CD14-positive monocyte (primary cell): ENCODE results near the gene MERTK. TPM values are rescaled to one million over a fixed set of nuclear protein-coding genes. Genes with fewer than 3 reads are reported as not detected.

ENCODE experiments used
- DNase-seq, 3 donors: peaks; one replicate each; pipeline ENCODE4 v3.0.0-alpha.2; 2011 to 2022
- H2AFZ ChIP-seq: 2 replicates; pipeline ENCODE4 v1.6.0; 2012; ENCODE audit warnings: mild to moderate bottlenecking, low read depth, low read length, inconsistent platforms; ENCODE audit not compliant: insufficient read depth, poor library complexity, severe bottlenecking
- H3K27ac ChIP-seq, 2 donors: 1 replicate in 1 of 2; 2 replicates in 1 of 2; pipeline ENCODE4 v1.5.1; 2012 to 2013; ENCODE audit warnings: low read length in 2 of 2, control low read depth in 1 of 2, inconsistent platforms in 1 of 2, low read depth in 1 of 2, mild to moderate bottlenecking in 1 of 2
- H3K27me3 ChIP-seq, 2 donors: one replicate each; pipeline versions ENCODE4 v1.6.0 to v1.6.1; 2011 to 2013; ENCODE audit warnings: low read length in 2 of 2; ENCODE audit not compliant: control insufficient read depth in 2 of 2, insufficient read depth in 2 of 2
- H3K36me3 ChIP-seq, 2 donors: replicated peaks in 1 of 2; 1 replicate in 1 of 2; 2 replicates in 1 of 2; pipeline versions ENCODE4 v1.5.1 to v1.6.1; 2012 to 2013; ENCODE audit warnings: low read length in 2 of 2, control low read depth in 1 of 2, inconsistent platforms in 1 of 2, mild to moderate bottlenecking in 1 of 2; ENCODE audit not compliant: insufficient read depth in 2 of 2, control insufficient read depth in 1 of 2
- H3K4me1 ChIP-seq, 2 donors: 1 replicate in 1 of 2; 2 replicates in 1 of 2; pipeline versions ENCODE4 v1.5.1 to v1.6.1; 2012 to 2013; ENCODE audit warnings: low read length in 2 of 2, control low read depth in 1 of 2, inconsistent platforms in 1 of 2, mild to moderate bottlenecking in 1 of 2, moderate library complexity in 1 of 2; ENCODE audit not compliant: insufficient read depth in 2 of 2, control insufficient read depth in 1 of 2
- H3K4me2 ChIP-seq: replicated peaks from 2 replicates; pipeline ENCODE3; 2012; ENCODE audit warnings: low read length, moderate library complexity, mild to moderate bottlenecking; ENCODE audit not compliant: poor library complexity, severe bottlenecking; ENCODE audit errors: extremely low read depth
- H3K4me3 ChIP-seq, 3 experiments: fragments of 200-600 bp in 1 of 3; sonication (generic) in 1 of 3; replicated peaks in 1 of 3; 1 replicate in 2 of 3; 2 replicates in 1 of 3; pipeline ENCODE4 v1.5.1; 2011 to 2013; ENCODE audit warnings: low read length in 3 of 3, mild to moderate bottlenecking in 3 of 3, control low read depth in 2 of 3, low read depth in 2 of 3, inconsistent platforms in 1 of 3, moderate library complexity in 1 of 3
- H3K79me2 ChIP-seq: 2 replicates; pipeline ENCODE4 v1.6.0; 2012; ENCODE audit warnings: mild to moderate bottlenecking, control low read depth, inconsistent platforms, low read length, moderate library complexity; ENCODE audit not compliant: insufficient read depth
- H3K9ac ChIP-seq: 2 replicates; pipeline ENCODE4 v1.6.0; 2017; ENCODE audit warnings: low read length, mild to moderate bottlenecking; ENCODE audit not compliant: insufficient read depth, poor library complexity, severe bottlenecking
- H3K9me3 ChIP-seq, 2 donors: replicated peaks in 1 of 2; 1 replicate in 1 of 2; 2 replicates in 1 of 2; pipeline versions ENCODE4 v1.5.1 to v1.6.1; 2012 to 2013; ENCODE audit warnings: low read length in 2 of 2, control low read depth in 1 of 2; ENCODE audit not compliant: control insufficient read depth in 1 of 2, insufficient read depth in 1 of 2
- H4K20me1 ChIP-seq: 2 replicates; pipeline ENCODE4 v1.6.0; 2012; ENCODE audit warnings: mild to moderate bottlenecking, low read length, control low read depth, moderate library complexity; ENCODE audit not compliant: insufficient read depth
- H3K27ac Mint-ChIP-seq, 7 donors: one replicate each; pipeline ENCODE4 v1.8.0; 2020; ENCODE audit warnings: mild to moderate bottlenecking in 7 of 7, mixed read lengths in 7 of 7, moderate library complexity in 6 of 7, inconsistent platforms in 2 of 7
- H3K27me3 Mint-ChIP-seq, 3 donors: one replicate each; pipeline ENCODE4 v1.8.0; 2021 to 2022; ENCODE audit warnings: low read depth in 3 of 3, mild to moderate bottlenecking in 3 of 3, mixed read lengths in 3 of 3, moderate library complexity in 3 of 3, inconsistent platforms in 1 of 3
- H3K36me3 Mint-ChIP-seq, 2 donors: one replicate each; pipeline ENCODE4 v1.8.0; 2020; ENCODE audit warnings: mixed read lengths in 2 of 2, inconsistent platforms in 1 of 2, mild to moderate bottlenecking in 1 of 2
- H3K4me1 Mint-ChIP-seq: one replicate; pipeline ENCODE4 v1.8.0; 2020; ENCODE audit warnings: mild to moderate bottlenecking, mixed read lengths
- H3K4me3 Mint-ChIP-seq, 2 donors: one replicate each; pipeline ENCODE4 v1.8.0; 2020; ENCODE audit warnings: mild to moderate bottlenecking in 2 of 2, mixed read lengths in 2 of 2, moderate library complexity in 1 of 2
- H3K9me3 Mint-ChIP-seq, 7 donors: one replicate each; pipeline ENCODE4 v1.8.0; 2020 to 2022; ENCODE audit warnings: mixed read lengths in 7 of 7, mild to moderate bottlenecking in 6 of 7, moderate library complexity in 6 of 7, inconsistent platforms in 2 of 7
- WGBS: methylation state at CpG from one replicate; pipeline ENCODE4 v1.1.5; 2013; ENCODE audit warnings: missing lambda C conversion rate; ENCODE audit not compliant: insufficient coverage; 5-methylcytosine and 5-hydroxymethylcytosine counted together
- intact Hi-C, 2 donors: fragments of 100-400 bp; cut with micrococcal nuclease; formaldehyde crosslinking; loops; one replicate each; pipeline versions ENCODE4 v1.15.0 to v1.15.1; 2023
- polyA plus RNA-seq, 3 donors: library from polyadenylated mRNA; depleted of rRNA in 1 of 3; unstranded in 2 of 3; stranded (reverse) in 1 of 3; fragments of 300-500 nt in 2 of 3; fragments of >200 nt in 1 of 3; fragmentation: Illumina TruSeq in 2 of 3; gene quantifications; 1 replicate in 2 of 3; 2 replicates in 1 of 3; pipeline ENCODE4 v1.2.3, GENCODE V29; 2012 to 2021
- TF ChIP-seq, protein P1 (sequence below): fragments of 200-600 bp; IDR thresholded peaks from one replicate; pipeline ENCODE4 v1.8.0; 2022; ENCODE audit warnings: antibody characterized with exemption, mild to moderate bottlenecking

Gene MERTK
- polyA plus RNA-seq, 3 donors, result 4.1 to 17.0 (median 4.2) TPM

GRCh38 chr2:111954602-111955332 is 56.4 kb downstream of the MERTK start:
- no peak overlapping the region for H3K4me2 ChIP-seq
- no peaks in the 10 kb centered on the region for H3K79me2 ChIP-seq
- TF ChIP-seq, protein P1, sequence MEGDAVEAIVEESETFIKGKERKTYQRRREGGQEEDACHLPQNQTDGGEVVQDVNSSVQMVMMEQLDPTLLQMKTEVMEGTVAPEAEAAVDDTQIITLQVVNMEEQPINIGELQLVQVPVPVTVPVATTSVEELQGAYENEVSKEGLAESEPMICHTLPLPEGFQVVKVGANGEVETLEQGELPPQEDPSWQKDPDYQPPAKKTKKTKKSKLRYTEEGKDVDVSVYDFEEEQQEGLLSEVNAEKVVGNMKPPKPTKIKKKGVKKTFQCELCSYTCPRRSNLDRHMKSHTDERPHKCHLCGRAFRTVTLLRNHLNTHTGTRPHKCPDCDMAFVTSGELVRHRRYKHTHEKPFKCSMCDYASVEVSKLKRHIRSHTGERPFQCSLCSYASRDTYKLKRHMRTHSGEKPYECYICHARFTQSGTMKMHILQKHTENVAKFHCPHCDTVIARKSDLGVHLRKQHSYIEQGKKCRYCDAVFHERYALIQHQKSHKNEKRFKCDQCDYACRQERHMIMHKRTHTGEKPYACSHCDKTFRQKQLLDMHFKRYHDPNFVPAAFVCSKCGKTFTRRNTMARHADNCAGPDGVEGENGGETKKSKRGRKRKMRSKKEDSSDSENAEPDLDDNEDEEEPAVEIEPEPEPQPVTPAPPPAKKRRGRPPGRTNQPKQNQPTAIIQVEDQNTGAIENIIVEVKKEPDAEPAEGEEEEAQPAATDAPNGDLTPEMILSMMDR, result no peak
- peaks cover 0 to 2% (median 0%) of the 10 kb centered on the region in 7 donors for H3K9me3 Mint-ChIP-seq
- no peak overlapping the region for H3K27ac Mint-ChIP-seq
- H3K4me1 ChIP-seq, result no peaks in the 10 kb centered on the region
- H3K27ac ChIP-seq, result no peak overlapping the region
- peaks cover 0 to 4% of the 10 kb centered on the region in 2 donors for H3K36me3 ChIP-seq
- H3K4me1 Mint-ChIP-seq, result peaks cover 7% of the 10 kb centered on the region
- 50% methylated on average over 2 of the region's 6 CpGs for WGBS
- H2AFZ ChIP-seq, result no peak overlapping the region
- peaks cover 0 to 5% (median 2%) of the 10 kb centered on the region in 3 donors for H3K27me3 Mint-ChIP-seq
- intact Hi-C loops, result loop anchor here in 1 of 2 donors (5.0 kb wide), 1 partner anchor 33 kb away; no protein-coding TSS in a partner anchor
- H3K36me3 Mint-ChIP-seq, result no peaks in the 10 kb centered on the region
- DNase-seq, result no peak
- H3K9ac ChIP-seq, result no peak overlapping the region
- no peak overlapping the region for H3K4me3 Mint-ChIP-seq
- H3K9me3 ChIP-seq, result no peaks in the 10 kb centered on the region
- no peaks in the 10 kb centered on the region for H3K27me3 ChIP-seq
- no peak overlapping the region for H3K4me3 ChIP-seq
- peaks cover 4% of the 10 kb centered on the region for H4K20me1 ChIP-seq

DNA sequence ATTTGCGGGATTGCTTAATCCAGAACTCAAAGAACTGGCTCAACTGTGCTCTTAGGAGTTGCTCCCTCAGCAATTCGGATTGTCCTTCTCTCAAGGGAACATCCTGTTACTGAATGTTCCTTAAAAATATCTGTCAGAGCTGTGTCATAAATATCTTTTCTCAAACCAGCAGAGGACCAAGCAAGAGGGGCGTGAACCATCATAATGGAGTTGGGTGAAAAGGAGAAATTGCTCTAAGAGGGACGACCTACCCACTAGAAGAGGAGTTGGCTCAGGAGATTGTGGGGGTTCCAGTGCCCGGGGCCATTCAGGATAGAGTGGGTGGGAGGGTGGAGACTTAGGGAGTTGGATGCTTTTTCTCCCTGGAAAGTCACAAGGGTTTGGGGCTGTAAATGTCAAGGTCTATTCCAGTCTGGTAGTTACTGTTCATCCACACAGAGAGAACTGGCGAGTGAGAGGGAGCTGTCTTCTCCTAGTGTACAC is 59.5 kb downstream of the MERTK start:
- H3K27ac ChIP-seq, result no peak overlapping the region
- H3K36me3 ChIP-seq, result no peaks in the 10 kb centered on the region
- intact Hi-C loops, result no loop called here
- no peaks in the 10 kb centered on the region for H3K79me2 ChIP-seq
- H3K4me2 ChIP-seq, result no peak overlapping the region
- H3K27me3 ChIP-seq, result no peaks in the 10 kb centered on the region
- H3K4me1 Mint-ChIP-seq, result peaks cover 7% of the 10 kb centered on the region
- peaks cover 0 to 2% (median 0%) of the 10 kb centered on the region in 7 donors for H3K9me3 Mint-ChIP-seq
- no peak overlapping the region for H2AFZ ChIP-seq
- peaks cover 4% of the 10 kb centered on the region for H4K20me1 ChIP-seq
- H3K4me3 Mint-ChIP-seq, result no peak overlapping the region
- H3K4me3 ChIP-seq, result no peak overlapping the region
- WGBS, result 92% methylated on average over 4 of the region's 6 CpGs
- no peak for DNase-seq
- H3K9me3 ChIP-seq, result no peaks in the 10 kb centered on the region
- peak overlapping the region in 1 of 7 donors; percentile 13 for H3K27ac Mint-ChIP-seq
- H3K27me3 Mint-ChIP-seq, result peaks cover 0 to 3% (median 2%) of the 10 kb centered on the region in 3 donors
- H3K9ac ChIP-seq, result no peak overlapping the region
- no peaks in the 10 kb centered on the region for H3K36me3 Mint-ChIP-seq
- H3K4me1 ChIP-seq, result no peaks in the 10 kb centered on the region
- TF ChIP-seq, protein P1, result no peak
